Colonic mucosa (tissue), 4 donors: ENCODE data around the gene SCCPDH. TPM values are rescaled to one million over a fixed set of nuclear protein-coding genes. Genes with fewer than 3 reads are reported as not detected.

ENCODE experiments used
- DNase-seq: peaks from one replicate; pipeline ENCODE4 v3.0.0-alpha.2; 2020
- H3K27ac ChIP-seq: fragments of 200-600 bp; one replicate; pipeline ENCODE4 v1.8.0; 2021
- H3K27me3 ChIP-seq: fragments of 200-600 bp; one replicate; pipeline ENCODE4 v1.8.0; 2021
- H3K36me3 ChIP-seq: fragments of 200-600 bp; one replicate; pipeline ENCODE4 v1.8.0; 2021
- H3K4me1 ChIP-seq: fragments of 200-600 bp; one replicate; pipeline ENCODE4 v1.8.0; 2021; ENCODE audit warnings: mild to moderate bottlenecking
- H3K4me3 ChIP-seq: fragments of 200-600 bp; one replicate; pipeline ENCODE4 v1.8.0; 2021
- H3K9ac ChIP-seq, 2 donors: one replicate each; pipeline ENCODE4 v1.7.0; 2013; ENCODE audit warnings: control low read depth in 2 of 2, low read depth in 2 of 2, low read length in 2 of 2
- H3K9me3 ChIP-seq: fragments of 200-600 bp; one replicate; pipeline ENCODE4 v1.8.0; 2021
- intact Hi-C: fragments of 100-400 bp; cut with DNase I; formaldehyde crosslinking; loops from one replicate; pipeline ENCODE4 v1.14.1; 2022
- total RNA-seq, 2 donors: library from RNA; stranded (reverse); fragmentation: NEBNext Ultra II Directional in 1 of 2; extraction: Animal tissue kit (Norgen Biotek cat#: 25700) in 1 of 2; gene quantifications; one replicate each; pipeline ENCODE4 v1.2.1, GENCODE V29; 2021
- TF ChIP-seq, protein P1 (sequence below): fragments of 200-600 bp; IDR thresholded peaks from one replicate; pipeline ENCODE4 v1.8.0; 2022; ENCODE audit warnings: antibody characterized with exemption, mild to moderate bottlenecking
- donor health status: healthy.
- donor health status: DM: no; HTN: no; CAD: no.
- donor health status: DM: no; HTN: no; CAD: no.

Gene SCCPDH
- total RNA-seq, 2 donors from 2014 or later: 29.9 to 40.1 TPM

DNA sequence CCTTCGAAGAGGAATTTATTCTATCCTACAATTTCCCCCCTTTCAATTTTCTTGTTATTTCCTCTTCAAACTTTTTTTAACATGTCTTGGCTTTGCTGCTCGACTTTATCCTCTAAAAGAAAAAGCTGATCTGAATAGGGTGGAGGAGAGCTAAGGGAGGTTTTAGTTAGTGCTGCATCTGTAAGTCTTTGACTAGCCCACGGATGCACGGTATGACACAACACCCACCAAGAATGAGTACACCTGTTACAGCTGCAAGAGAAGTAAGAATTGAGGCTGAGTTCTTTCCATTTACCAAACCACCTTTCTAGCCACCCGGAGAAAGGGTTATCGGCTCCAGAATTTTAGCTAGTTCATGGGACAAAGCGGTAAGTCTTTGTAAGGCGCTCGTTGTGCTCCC is 23.8 kb downstream of the SCCPDH start:
- no peak for DNase-seq
- H3K4me3 ChIP-seq: no peak overlapping the region
- intact Hi-C loops: no loop called here
- H3K9ac ChIP-seq: no peak overlapping the region
- H3K27ac ChIP-seq: no peak overlapping the region
- TF ChIP-seq, protein P1, sequence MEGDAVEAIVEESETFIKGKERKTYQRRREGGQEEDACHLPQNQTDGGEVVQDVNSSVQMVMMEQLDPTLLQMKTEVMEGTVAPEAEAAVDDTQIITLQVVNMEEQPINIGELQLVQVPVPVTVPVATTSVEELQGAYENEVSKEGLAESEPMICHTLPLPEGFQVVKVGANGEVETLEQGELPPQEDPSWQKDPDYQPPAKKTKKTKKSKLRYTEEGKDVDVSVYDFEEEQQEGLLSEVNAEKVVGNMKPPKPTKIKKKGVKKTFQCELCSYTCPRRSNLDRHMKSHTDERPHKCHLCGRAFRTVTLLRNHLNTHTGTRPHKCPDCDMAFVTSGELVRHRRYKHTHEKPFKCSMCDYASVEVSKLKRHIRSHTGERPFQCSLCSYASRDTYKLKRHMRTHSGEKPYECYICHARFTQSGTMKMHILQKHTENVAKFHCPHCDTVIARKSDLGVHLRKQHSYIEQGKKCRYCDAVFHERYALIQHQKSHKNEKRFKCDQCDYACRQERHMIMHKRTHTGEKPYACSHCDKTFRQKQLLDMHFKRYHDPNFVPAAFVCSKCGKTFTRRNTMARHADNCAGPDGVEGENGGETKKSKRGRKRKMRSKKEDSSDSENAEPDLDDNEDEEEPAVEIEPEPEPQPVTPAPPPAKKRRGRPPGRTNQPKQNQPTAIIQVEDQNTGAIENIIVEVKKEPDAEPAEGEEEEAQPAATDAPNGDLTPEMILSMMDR: no peak
- no peaks in the 10 kb centered on the region for H3K36me3 ChIP-seq
- H3K9me3 ChIP-seq: no peaks in the 10 kb centered on the region
- H3K27me3 ChIP-seq: no peaks in the 10 kb centered on the region
- H3K4me1 ChIP-seq: no peaks in the 10 kb centered on the region

- intact Hi-C loops: no loop called here
- H3K4me1 ChIP-seq: no peaks in the 10 kb centered on the region
- no peak for DNase-seq
- no peaks in the 10 kb centered on the region for H3K36me3 ChIP-seq
- H3K9ac ChIP-seq: no peak overlapping the region
- TF ChIP-seq, protein P1: no peak
- H3K27ac ChIP-seq: no peak overlapping the region
- no peaks in the 10 kb centered on the region for H3K9me3 ChIP-seq
- no peak overlapping the region for H3K4me3 ChIP-seq
- no peaks in the 10 kb centered on the region for H3K27me3 ChIP-seq
Observed at GRCh38 chr1:246748867-246749266, 24.7 kb downstream of the SCCPDH start.

DNA sequence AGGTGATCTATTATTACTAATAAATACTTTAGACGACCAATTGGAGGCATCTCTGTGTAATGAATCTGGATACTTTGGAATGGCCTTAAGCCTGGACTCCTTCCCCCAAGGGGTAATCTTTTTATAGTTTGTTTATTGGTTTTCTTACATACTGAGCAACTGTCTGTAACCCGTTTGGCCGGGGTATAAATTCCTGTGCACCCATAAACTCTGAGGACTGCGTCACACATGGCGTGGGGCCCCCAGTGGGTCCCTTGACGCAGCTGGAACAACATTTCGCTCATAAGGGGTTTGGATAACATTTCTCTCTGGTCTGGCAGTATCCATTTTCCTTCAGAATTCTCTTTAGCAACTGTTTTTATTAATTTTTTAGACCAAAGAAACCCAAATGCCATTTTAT is 26.5 kb downstream of the SCCPDH start:
- Histone ChIP-seq H3K36me3 (no peaks in the 10 kb centered on the region), H3K4me1 (no peaks in the 10 kb centered on the region), H3K27ac (no peak overlapping the region), H3K27me3 (no peaks in the 10 kb centered on the region), H3K4me3 (no peak overlapping the region), H3K9ac (no peak overlapping the region), H3K9me3 (no peaks in the 10 kb centered on the region)
- TF ChIP-seq, protein P1: no peak
- intact Hi-C loops: loop anchor here (5.0 kb wide), 2 partner anchors 63 to 253 kb away; no protein-coding TSS in a partner anchor
- DNase-seq: no peak

DNA sequence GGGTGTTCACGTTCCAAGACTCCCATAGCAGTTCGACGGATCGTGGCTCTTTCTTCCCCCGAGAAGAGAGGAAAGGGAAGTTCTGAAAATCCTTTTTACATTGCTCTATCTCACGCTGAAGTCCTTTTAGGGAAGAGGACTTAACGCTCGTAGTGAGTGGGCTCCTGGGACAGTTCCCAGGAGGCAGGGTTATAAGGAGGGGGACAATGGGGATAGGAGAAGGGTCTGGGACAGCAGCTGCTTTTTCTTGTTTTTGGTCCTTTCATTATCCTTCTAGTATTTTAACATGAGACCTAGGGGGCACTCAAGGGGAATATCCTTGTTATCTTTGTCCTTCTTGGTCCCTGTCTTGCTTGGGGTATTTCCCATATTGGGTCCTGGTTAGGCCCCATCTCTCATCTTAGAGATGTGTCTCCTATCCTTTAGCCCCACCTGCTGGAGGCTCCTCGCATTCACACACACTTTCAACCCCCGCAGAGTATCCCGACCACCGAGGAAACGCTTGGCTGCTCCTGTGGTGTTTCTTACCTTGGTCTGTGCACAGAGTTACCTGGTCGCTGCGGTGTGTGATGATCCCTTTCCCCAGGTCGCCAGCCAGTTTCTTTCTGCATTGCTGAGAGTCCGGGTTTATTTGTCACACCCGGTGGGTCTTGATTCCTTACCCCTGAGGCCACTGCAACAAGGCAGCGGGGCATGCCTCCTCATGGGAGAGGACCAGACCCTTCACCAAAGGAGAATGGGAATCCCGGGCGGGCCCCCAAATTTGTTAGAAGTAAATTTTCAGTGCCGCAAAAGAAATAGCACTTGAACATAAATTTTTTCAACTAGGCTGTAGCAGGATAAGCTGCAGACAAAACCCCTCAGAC is 29.7 kb downstream of the SCCPDH start:
- Histone ChIP-seq H3K4me3 (no peak overlapping the region), H3K9me3 (no peaks in the 10 kb centered on the region), H3K27ac (no peak overlapping the region), H3K9ac (no peak overlapping the region), H3K36me3 (no peaks in the 10 kb centered on the region), H3K4me1 (no peaks in the 10 kb centered on the region), H3K27me3 (no peaks in the 10 kb centered on the region)
- intact Hi-C loops: loop anchor here (5.0 kb wide), 2 partner anchors 67 to 257 kb away; no protein-coding TSS in a partner anchor
- TF ChIP-seq, protein P1: peak; percentile 84
- peak; percentile 73 for DNase-seq

DNA sequence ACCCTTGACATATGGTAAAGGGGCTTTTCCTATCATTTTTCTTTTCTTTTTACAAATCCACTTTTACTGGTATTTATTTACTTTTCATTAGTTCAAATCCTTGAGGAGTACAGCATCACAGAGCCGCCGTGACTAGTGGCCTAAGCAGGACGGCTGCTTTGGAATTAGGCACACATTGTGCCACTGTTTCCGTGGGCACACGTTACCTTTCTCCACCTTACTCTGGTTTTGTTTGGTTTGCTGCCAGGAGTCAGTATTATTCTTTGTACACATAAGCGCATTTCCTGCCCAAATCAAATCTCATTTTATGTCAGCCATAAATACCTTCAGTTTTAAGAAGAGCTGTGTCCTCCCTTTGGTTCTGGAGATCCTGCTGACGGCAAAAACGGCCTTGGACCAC is 31.2 kb downstream of the SCCPDH start:
- no peak overlapping the region for H3K4me3 ChIP-seq
- intact Hi-C loops: no loop called here
- TF ChIP-seq, protein P1: no peak
- no peak overlapping the region for H3K9ac ChIP-seq
- no peak overlapping the region for H3K27ac ChIP-seq
- H3K9me3 ChIP-seq: no peaks in the 10 kb centered on the region
- H3K4me1 ChIP-seq: no peaks in the 10 kb centered on the region
- H3K36me3 ChIP-seq: no peaks in the 10 kb centered on the region
- H3K27me3 ChIP-seq: no peaks in the 10 kb centered on the region
- DNase-seq: no peak
